RWPE1 (cell line): ENCODE measurements around the gene CDH12.

Source experiments
- CTCF ChIA-PET: fragments of 350-600 bp; sonication (Branson Sonifier 250); formaldehyde crosslinking; extraction: SDS; loops from one replicate; lab custom pipeline; 2021; lab: Yijun Ruan, JAX
- POLR2A ChIA-PET: fragments of 400-600 bp; formaldehyde crosslinking; extraction: SDS; loops from one replicate; lab custom pipeline; 2020; ENCODE audit warnings: antibody characterized with exemption; ENCODE audit not compliant: low non-redundant PET; lab: Yijun Ruan, JAX
- DNase-seq: peaks from one replicate; pipeline ENCODE4 v3.0.0; 2012; ENCODE audit warnings: low spot score
- H3K27ac ChIP-seq: fragments of 450-650 bp; 2 replicates; pipeline ENCODE4 v1.5.1; 2017
- CTCF ChIP-seq: fragments of 450-650 bp; conservative IDR thresholded peaks from 2 replicates; pipeline ENCODE4 v1.5.1; 2017; ENCODE audit warnings: low read depth, mild to moderate bottlenecking

The CDH12 gene

GRCh38 chr5:21847300-21847699 lies 1005.8 kb downstream of the CDH12 start:
- no peak overlapping the region for H3K27ac ChIP-seq
- ChIA-PET CTCF (no interaction called here), POLR2A (interaction anchor here (0.6 kb wide), 1 partner anchor 24 kb away, joined by 3 read pairs; no protein-coding TSS in a partner anchor)
- no peak for DNase-seq
- no peak for TF ChIP-seq CTCF

- ChIA-PET CTCF (interaction anchor here (0.7 to 1.1 kb wide), 2 partner anchors 9 to 58 kb away, joined by 3 to 6 read pairs; no protein-coding TSS in a partner anchor), POLR2A (no interaction called here)
- no peak for TF ChIP-seq CTCF
- no peak overlapping the region for H3K27ac ChIP-seq
- DNase-seq, result no peak
These were observed 1008.2 kb downstream of the CDH12 start for GRCh38 chr5:21844960-21845359.

- DNase-seq, result no peak
- ChIA-PET CTCF (no interaction called here), POLR2A (no interaction called here)
- H3K27ac ChIP-seq, result no peak overlapping the region
- TF ChIP-seq CTCF, result no peak
These were observed 1018.3 kb downstream of the CDH12 start for GRCh38 chr5:21834863-21835262.

- POLR2A ChIA-PET, result no interaction called here
- TF ChIP-seq CTCF, result no peak
- no peak for DNase-seq
- CTCF ChIA-PET, result no interaction called here
- no peak overlapping the region for H3K27ac ChIP-seq
These were observed 1021.9 kb downstream of the CDH12 start for GRCh38 chr5:21831145-21831787.

GRCh38 chr5:21826884-21827283 lies 1026.3 kb downstream of the CDH12 start:
- ChIA-PET POLR2A (no interaction called here), CTCF (no interaction called here)
- H3K27ac ChIP-seq, result no peak overlapping the region
- DNase-seq, result no peak
- no peak for TF ChIP-seq CTCF

- no peak for TF ChIP-seq CTCF
- POLR2A ChIA-PET, result no interaction called here
- no peak for DNase-seq
- no peak overlapping the region for H3K27ac ChIP-seq
- CTCF ChIA-PET, result no interaction called here
These were observed 1029.6 kb downstream of the CDH12 start for GRCh38 chr5:21823588-21823987.
